Epithelial cell of prostate (primary cell): ENCODE results near the gene DNAJC2.
"Not testable (repeated sequence)": the region's sequence is repeated elsewhere in the genome, so short reads cannot be mapped to it uniquely, and the experiment has no call there.

Experiments
- DNase-seq: peaks from one replicate; pipeline ENCODE4 v3.0.0-alpha.2; 2011; ENCODE audit warnings: low read depth, low spot score
- H3K27ac ChIP-seq: fragments of 450-650 bp; 2 replicates; pipeline ENCODE4 v1.5.1; 2017; ENCODE audit warnings: mild to moderate bottlenecking

DNAJC2 gene

GRCh38 chr7:103279636-103279962 lies 65.0 kb downstream of the DNAJC2 start:
- DNase-seq, H3K27ac ChIP-seq: not testable (repeated sequence)

- not testable (repeated sequence) for H3K27ac ChIP-seq, DNase-seq
These were observed 66.4 kb downstream of the DNAJC2 start for GRCh38 chr7:103278195-103278594.

DNA sequence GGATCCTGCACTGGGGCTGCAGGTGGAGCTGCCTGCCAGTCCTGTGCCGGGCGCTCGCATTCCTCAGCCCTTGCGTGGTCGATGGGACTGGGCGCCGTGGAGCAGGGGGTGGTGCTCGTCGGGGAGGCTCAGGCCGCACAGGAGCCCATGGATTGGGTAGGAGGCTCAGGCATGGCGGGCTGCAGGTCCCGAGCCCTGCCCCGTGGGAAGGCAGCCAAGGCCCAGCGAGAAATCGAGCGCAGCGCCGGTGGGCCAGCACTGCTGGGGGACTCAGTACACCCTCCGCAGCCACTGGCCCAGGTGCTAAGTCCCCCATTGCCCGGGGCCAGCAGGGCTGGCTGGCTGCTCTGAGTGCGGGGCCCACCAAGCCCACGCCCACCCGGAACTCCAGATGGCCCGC lies 69.7 kb downstream of the DNAJC2 start:
- not testable (repeated sequence) for DNase-seq, H3K27ac ChIP-seq

- H3K27ac ChIP-seq, DNase-seq: not testable (repeated sequence)
These were observed 71.2 kb downstream of the DNAJC2 start for GRCh38 chr7:103273374-103273773.

- H3K27ac ChIP-seq, DNase-seq: not testable (repeated sequence)
These were observed 78.3 kb downstream of the DNAJC2 start for GRCh38 chr7:103266229-103266628.

GRCh38 chr7:103264054-103264453 lies 80.5 kb downstream of the DNAJC2 start:
- not testable (repeated sequence) for DNase-seq

More at GRCh38 chr7:103264054-103264453, 80.5 kb downstream of the DNAJC2 start:
- H3K27ac ChIP-seq: not testable (repeated sequence)
